ENCODE data around the gene LAMA4.

The LAMA4 gene

DNA sequence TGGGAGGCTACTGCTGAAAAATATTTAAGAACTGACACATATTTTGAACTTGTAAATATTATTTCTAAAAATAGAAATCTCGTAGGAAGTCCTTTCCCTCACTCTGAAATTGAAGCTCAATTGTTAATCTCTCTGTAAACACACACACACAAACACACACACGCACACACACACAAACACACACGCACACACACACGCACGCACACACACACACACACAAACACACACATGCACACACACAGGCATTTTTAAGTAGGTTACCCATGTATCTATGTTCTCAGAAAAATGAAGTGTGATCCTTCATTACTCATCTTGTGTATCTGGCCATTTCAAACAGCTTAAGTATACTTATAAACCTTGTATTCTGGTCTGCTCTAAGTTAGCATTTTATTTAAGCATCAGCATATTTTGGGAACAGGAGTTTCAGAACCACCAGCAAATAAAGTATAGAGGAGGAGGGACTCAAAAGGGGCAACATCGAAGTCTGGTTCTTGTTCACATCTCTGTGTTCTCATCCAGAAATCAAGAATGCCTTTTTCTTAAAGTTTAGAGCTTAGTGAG, 188.9 kb downstream of the LAMA4 start:
- no peak for DNase-seq

GRCh38 chr6:112062966-112063365, 191.4 kb downstream of the LAMA4 start:
- no peak for DNase-seq

- DNase-seq, result no peak
Observed at GRCh38 chr6:112061605-112062004, 192.8 kb downstream of the LAMA4 start.

Data from activated CD4-positive, alpha-beta T cell treated with anti-CD3 and anti-CD28 coated beads, Interleukin-2, Interleukin-6, amounts not matched to agents 100 ng/mL and 50 ng/mL, durations not matched to agents 16 hours and 8 hours (primary cell).